ENCODE results near the gene DNAH3.

Gene DNAH3

DNA sequence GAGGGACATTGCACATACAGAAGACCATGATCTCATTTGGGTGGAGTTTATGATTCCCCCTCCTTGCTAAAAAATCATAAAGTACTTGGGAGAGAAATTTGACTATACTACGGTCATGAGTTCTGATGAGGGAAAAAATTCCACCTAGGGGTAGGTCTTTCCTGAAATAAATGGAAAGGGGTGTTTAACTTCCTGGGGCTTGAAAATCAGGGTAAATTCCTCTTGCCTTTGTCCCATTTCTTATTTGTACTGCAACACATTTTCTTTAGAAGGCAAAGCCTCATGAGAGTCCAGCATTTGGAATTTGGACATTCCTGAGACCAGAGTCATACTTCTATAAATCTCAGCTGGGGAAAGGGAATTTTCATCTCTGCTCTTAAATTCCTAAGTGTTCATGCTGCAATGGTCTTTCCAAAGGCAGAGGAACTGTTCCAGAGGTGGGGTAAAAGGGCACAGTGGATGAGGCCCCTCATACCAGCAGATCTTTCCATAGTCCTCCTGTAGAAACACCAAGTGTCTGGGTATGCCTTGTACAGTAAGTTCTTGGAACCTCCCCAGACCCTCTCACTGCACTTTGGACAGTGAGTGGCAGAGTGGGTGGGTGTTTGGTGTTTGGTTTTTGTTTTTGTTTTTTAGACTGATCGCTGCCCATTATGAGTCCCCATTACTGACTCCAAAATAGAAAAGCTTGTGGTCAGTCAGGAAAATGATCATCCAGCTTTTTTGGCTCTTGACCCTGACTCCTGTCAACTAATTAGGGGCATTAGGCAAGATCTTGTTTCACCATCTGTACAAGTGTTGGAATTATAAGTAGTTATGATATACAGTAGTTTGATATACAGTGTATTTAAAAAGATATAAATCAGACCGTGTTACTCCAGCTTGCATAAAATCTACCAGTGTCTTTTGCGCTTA is 244.0 kb downstream of the DNAH3 start:
- TF ChIP-seq, protein P1, sequence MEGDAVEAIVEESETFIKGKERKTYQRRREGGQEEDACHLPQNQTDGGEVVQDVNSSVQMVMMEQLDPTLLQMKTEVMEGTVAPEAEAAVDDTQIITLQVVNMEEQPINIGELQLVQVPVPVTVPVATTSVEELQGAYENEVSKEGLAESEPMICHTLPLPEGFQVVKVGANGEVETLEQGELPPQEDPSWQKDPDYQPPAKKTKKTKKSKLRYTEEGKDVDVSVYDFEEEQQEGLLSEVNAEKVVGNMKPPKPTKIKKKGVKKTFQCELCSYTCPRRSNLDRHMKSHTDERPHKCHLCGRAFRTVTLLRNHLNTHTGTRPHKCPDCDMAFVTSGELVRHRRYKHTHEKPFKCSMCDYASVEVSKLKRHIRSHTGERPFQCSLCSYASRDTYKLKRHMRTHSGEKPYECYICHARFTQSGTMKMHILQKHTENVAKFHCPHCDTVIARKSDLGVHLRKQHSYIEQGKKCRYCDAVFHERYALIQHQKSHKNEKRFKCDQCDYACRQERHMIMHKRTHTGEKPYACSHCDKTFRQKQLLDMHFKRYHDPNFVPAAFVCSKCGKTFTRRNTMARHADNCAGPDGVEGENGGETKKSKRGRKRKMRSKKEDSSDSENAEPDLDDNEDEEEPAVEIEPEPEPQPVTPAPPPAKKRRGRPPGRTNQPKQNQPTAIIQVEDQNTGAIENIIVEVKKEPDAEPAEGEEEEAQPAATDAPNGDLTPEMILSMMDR (IDR thresholded peaks at IDR 0.05; ENCODE audit: low read depth, low read length): no peak
- H3K4me3 ChIP-seq (ENCODE audit: low read depth, low read length): peak overlapping the region; percentile 7; the same call in 1 of the 2 replicates

DNA sequence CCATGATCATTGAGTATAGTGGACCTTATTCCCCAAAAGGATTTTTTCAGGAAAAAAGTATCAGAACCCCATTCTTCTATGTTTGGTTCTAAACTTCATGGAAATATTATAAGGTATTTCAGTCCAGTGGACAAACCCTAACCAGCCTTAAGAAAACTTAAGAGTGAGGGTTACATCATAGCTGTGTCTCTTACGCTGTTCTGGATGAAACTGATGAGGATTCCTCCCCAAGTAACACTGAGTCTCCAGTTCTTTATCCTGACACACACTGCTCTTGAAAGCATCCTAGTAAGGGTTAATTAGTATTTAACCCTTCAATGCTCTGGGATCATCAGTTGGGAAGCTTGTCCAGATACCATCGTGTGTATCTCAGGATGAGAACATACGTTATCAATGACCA is 245.1 kb downstream of the DNAH3 start:
- H3K4me3 ChIP-seq (ENCODE audit: low read depth, low read length): no peak overlapping the region; the same call in 1 of the 2 replicates
- TF ChIP-seq, protein P1 (IDR thresholded peaks at IDR 0.05; ENCODE audit: low read depth, low read length): no peak

DNA sequence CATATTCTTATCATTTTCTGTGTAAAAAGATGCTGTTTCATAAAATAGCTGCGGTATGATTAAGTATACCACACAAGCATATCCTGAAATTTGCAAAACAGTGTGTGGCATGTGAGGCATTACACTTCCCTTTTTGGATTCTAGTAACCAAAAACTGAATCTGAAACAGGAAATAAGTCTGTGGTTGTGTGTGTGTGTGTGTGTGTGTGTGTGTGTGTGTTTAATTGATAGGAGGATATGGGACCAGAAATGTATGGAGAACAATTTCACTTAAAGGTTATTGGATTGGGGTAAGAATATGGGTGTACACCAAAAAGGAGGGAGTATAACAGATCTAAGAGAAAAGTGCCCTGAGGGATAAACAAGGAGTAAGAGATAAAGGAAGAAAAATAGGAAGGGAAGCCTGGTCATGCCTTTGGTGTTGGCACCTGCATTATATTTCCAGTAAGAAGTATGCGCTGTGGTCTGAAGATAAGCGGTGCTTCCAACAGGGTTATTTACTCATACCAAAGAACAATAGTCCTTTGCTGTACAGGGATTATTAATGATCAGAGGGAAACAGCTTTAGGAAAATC is 246.1 kb downstream of the DNAH3 start:
- TF ChIP-seq, protein P1 (IDR thresholded peaks at IDR 0.05; ENCODE audit: low read depth, low read length): no peak
- H3K4me3 ChIP-seq (ENCODE audit: low read depth, low read length): no peak overlapping the region

DNA sequence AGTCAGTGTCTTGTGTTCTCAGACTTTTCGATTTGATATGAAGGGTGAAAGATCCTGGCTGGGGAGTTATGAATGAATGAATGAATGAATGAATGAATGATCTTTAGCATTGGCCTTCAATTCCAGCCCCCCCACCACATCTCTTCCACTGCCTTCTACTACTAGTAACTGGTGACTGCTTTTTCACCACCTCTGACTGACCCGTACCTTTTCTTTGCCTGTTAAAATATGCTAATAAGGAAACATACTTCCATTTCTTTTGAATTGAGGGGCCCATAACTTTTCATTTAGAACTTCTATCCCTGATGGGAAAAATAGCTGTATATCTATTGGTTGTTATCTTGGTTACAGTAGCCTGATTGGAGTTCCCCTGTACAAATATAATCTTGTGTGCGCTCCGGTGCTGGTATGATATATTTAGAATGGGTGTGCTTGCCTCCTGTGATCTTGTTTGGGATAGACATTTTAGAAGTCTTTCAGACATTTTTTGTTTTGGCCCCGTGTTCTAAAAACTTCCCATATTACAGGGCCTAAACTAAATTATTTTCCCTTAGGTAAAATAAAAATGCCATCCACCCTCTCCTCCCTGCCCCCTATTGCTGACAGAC is 246.6 kb downstream of the DNAH3 start:
- no peak overlapping the region for H3K4me3 ChIP-seq (ENCODE audit: low read depth, low read length)

DNA sequence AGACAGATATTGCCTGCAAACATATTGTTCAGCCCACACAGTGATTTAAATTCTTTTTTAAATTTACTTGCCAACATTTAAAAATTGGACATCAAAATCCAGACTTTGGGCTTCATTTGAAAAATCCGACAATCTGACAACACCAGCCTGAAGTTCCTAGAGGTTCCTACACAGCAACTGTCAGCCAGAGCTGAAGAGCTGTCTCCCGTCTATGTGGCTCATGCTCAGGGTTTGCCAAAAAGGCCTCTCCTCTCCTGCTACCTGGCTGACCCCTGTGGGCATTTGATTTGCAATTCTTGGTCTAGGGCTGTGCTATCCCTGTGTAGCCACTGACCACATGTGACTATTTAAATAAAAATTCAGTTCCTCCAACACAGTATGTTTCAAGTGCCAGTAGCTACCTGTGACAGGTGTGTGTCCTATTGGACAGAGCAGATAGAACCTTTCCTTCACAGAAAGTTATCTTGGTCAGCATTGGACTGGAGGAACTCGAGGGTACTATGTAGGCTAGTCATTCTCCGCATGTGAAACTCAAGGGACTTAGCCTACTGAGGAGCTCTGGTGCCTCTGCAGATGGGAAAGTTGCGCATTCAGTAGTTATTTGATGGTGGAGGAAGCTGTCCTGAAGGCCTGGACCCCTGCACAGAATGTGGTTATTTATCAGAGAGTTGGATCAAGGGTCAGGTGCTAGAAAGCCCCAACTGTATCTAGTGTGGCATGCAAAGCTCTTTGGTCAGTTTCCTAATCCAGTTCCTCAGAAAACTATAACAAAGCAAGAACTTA is 247.3 kb downstream of the DNAH3 start:
- H3K4me3 ChIP-seq (ENCODE audit: low read depth, low read length): no peak overlapping the region
- TF ChIP-seq, protein P1 (IDR thresholded peaks at IDR 0.05; ENCODE audit: low read depth, low read length): no peak

More for the DNA sequence above, 246.6 kb downstream of the DNAH3 start:
- TF ChIP-seq, protein P1 (IDR thresholded peaks at IDR 0.05; ENCODE audit: low read depth, low read length): no peak

DNA sequence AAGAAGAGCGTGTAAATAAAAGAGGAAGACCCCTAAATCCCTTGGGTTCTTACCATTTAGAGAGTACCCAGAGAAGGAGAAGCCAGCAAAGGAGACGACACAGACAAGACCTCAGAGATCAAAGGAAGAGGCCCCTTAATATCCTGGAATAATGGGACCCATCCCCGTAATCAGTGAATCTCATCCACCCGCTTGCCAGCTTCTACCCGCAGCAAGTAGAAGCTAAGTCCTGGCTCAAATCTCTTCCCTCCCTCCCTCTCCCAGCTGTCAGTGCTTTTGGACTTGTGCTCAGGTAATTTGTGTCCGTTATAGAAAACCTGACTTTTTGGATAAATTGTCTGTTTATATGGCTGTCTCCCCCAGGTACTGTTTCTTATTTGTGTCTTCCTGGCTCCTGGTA is 248.2 kb downstream of the DNAH3 start:
- no peak overlapping the region for H3K4me3 ChIP-seq (ENCODE audit: low read depth, low read length)

More for the DNA sequence above, 248.2 kb downstream of the DNAH3 start:
- TF ChIP-seq, protein P1 (IDR thresholded peaks at IDR 0.05; ENCODE audit: low read depth, low read length): no peak

Measured in WI38 (cell line).